K562 (cell line): ENCODE results near the gene MYO1D. TPM values are rescaled to one million over a fixed set of nuclear protein-coding genes. Genes with fewer than 3 reads are reported as not detected.

Source experiments
- ATAC-seq: fragments of 200-7000 bp; cut with Tn5 transposase; 3 replicates; pipeline ENCODE4 v1.9.1; 2020; ENCODE audit warnings: moderate library complexity
- BruUV-seq: library from RNA; stranded (reverse); fragments of 400-500 nt; replicated peaks from 2 replicates; lab custom pipeline; 2021; lab: Mats Ljungman, UMichigan
- CTCF ChIA-PET: fragments of 300-600 bp; formaldehyde crosslinking; extraction: SDS; loops from one replicate; lab custom pipeline; 2021; ENCODE audit warnings: low intra/inter-chr PET ratio; lab: Yijun Ruan, JAX
- POLR2A ChIA-PET: fragments of 300-600, 350-650 bp; sonication (Branson Sonifier 250); formaldehyde crosslinking; extraction: SDS; loops from one replicate; lab custom pipeline; 2021; ENCODE audit warnings: antibody characterized with exemption, inconsistent platforms; lab: Yijun Ruan, JAX
- DNase-seq, 4 experiments: peaks; one replicate each; pipeline versions ENCODE4 v3.0.0 to v3.0.0-alpha.2; 2011 to 2018; ENCODE audit warnings: low spot score in 3 of 4, mixed read lengths in 3 of 4; ENCODE audit errors: extremely low read depth in 1 of 4
- FAIRE-seq: peaks from 2 replicates; lab custom pipeline; 2011; peaks lifted over from hg19 to GRCh38; lab: Jason Lieb, UNC
- H2AFZ ChIP-seq: 2 replicates; pipeline ENCODE4 v1.6.0; 2011; ENCODE audit warnings: low read depth, low read length, control low read depth, inconsistent platforms
- H3K27ac ChIP-seq: fragments of 200-600 bp; 3 replicates; pipeline ENCODE4 v1.8.0; 2011; ENCODE audit warnings: low read depth, mild to moderate bottlenecking, control low read depth, inconsistent platforms, low read length, moderate library complexity, mixed read lengths; ENCODE audit errors: extremely low read depth
- H3K27me3 ChIP-seq, 2 experiments: fragments of 300-600 bp in 1 of 2; 2 replicates in 1 of 2; 3 replicates in 1 of 2; pipeline versions ENCODE4 v1.6.0 to v1.8.0; 2011; ENCODE audit warnings: inconsistent platforms in 2 of 2, low read length in 2 of 2, mild to moderate bottlenecking in 1 of 2, mixed read lengths in 1 of 2, moderate library complexity in 1 of 2; ENCODE audit not compliant: control insufficient read depth in 2 of 2, insufficient read depth in 2 of 2
- H3K36me3 ChIP-seq: fragments of 300-600 bp; 3 replicates; pipeline ENCODE4 v1.8.0; 2011; ENCODE audit warnings: mild to moderate bottlenecking, low read length, inconsistent platforms; ENCODE audit not compliant: control insufficient read depth, insufficient read depth
- H3K4me1 ChIP-seq, 2 experiments: fragments of 200-600 bp in 1 of 2; replicated peaks in 1 of 2; 2 replicates in 1 of 2; 3 replicates in 1 of 2; pipeline versions ENCODE4 v1.5.1 to v1.8.0; 2011; ENCODE audit warnings: inconsistent platforms in 2 of 2, low read length in 2 of 2, mild to moderate bottlenecking in 1 of 2, mixed read lengths in 1 of 2, moderate library complexity in 1 of 2; ENCODE audit not compliant: control insufficient read depth in 2 of 2, insufficient read depth in 2 of 2
- H3K4me2 ChIP-seq: 2 replicates; pipeline ENCODE4 v1.6.1; 2011; ENCODE audit warnings: low read length, control low read depth, inconsistent platforms, mixed read lengths; ENCODE audit not compliant: insufficient read depth
- H3K4me3 ChIP-seq: fragments of 200-600 bp; sonication (generic), shearing (Covaris generic); 2 replicates; pipeline ENCODE4 v1.5.1; 2016; ENCODE audit warnings: control low read depth, inconsistent platforms
- H3K79me2 ChIP-seq: fragments of 200-600 bp; 3 replicates; pipeline ENCODE4 v1.8.0; 2011; ENCODE audit warnings: low read length, inconsistent platforms; ENCODE audit not compliant: control insufficient read depth, insufficient read depth
- H3K9ac ChIP-seq, 2 experiments: 2 replicates each; pipeline versions ENCODE4 v1.6.0 to v1.6.1; 2011; ENCODE audit warnings: low read depth in 2 of 2, low read length in 2 of 2, control low read depth in 1 of 2, inconsistent platforms in 1 of 2, mild to moderate bottlenecking in 1 of 2, mixed read lengths in 1 of 2; ENCODE audit not compliant: insufficient read depth in 1 of 2
- H3K9me1 ChIP-seq: one replicate; pipeline ENCODE4 v1.6.0; 2011; ENCODE audit warnings: inconsistent platforms, mild to moderate bottlenecking, low read length, moderate library complexity; ENCODE audit not compliant: control insufficient read depth, insufficient read depth
- H3K9me3 ChIP-seq: replicated peaks from 2 replicates; pipeline ENCODE4 v1.5.1; 2011; ENCODE audit warnings: low read depth, low read length, inconsistent platforms; ENCODE audit not compliant: control insufficient read depth, insufficient read depth
- H4K20me1 ChIP-seq: replicated peaks from 2 replicates; pipeline ENCODE4 v1.6.1; 2011; ENCODE audit warnings: low read length, inconsistent platforms, mixed read lengths; ENCODE audit not compliant: control insufficient read depth, insufficient read depth
- AFF1 ChIP-seq, 2 experiments: fragments of 450-650 bp; IDR thresholded peaks; 2 replicates each; pipeline ENCODE4 v1.6.1; 2018; ENCODE audit warnings: mild to moderate bottlenecking in 2 of 2, low read depth in 1 of 2; ENCODE audit not compliant: partially characterized antibody in 2 of 2
- HMGXB4 ChIP-seq: sonication (generic); formaldehyde crosslinking; IDR thresholded peaks from 2 replicates; pipeline ENCODE4 v1.8.1; 2023; ENCODE audit warnings: mild to moderate bottlenecking, missing genetic modification reagents
- HNRNPUL1 ChIP-seq: fragments of 200-400 bp; formaldehyde crosslinking; IDR thresholded peaks from 2 replicates; pipeline ENCODE4 v1.6.1; 2017; ENCODE audit warnings: low read length
- NCOA1 ChIP-seq: fragments of 450-650 bp; IDR thresholded peaks from 2 replicates; pipeline ENCODE4 v1.6.1; 2016; ENCODE audit warnings: low read depth
- NKRF ChIP-seq: fragments of 450-650 bp; IDR thresholded peaks from 2 replicates; pipeline ENCODE4 v1.6.1; 2016; ENCODE audit warnings: borderline replicate concordance
- PHB2 ChIP-seq: fragments of 450-650 bp; IDR thresholded peaks from 2 replicates; pipeline ENCODE4 v1.6.1; 2017; ENCODE audit warnings: low read depth
- POLR2G ChIP-seq: fragments of 200-400 bp; formaldehyde crosslinking; IDR thresholded peaks from 2 replicates; pipeline ENCODE4 v1.6.1; 2017; ENCODE audit warnings: low read depth, mild to moderate bottlenecking, antibody characterized with exemption, low read length, moderate library complexity
- RCOR1 ChIP-seq, 2 experiments: IDR thresholded peaks; 2 replicates each; pipeline ENCODE4 v1.6.1; 2012; ENCODE audit warnings: low read depth in 2 of 2, low read length in 2 of 2, borderline replicate concordance in 1 of 2, improper control_type of control experiment in 1 of 2
- RFX1 ChIP-seq: fragments of 450-650 bp; IDR thresholded peaks from 2 replicates; pipeline ENCODE4 v1.6.1; 2016; ENCODE audit warnings: mild to moderate bottlenecking, moderate library complexity
- TSC22D4 ChIP-seq: fragments of 450-650 bp; IDR thresholded peaks from 2 replicates; pipeline ENCODE4 v1.6.1; 2016; ENCODE audit warnings: missing genetic modification characterization, missing biosample characterization, control low read depth
- U2AF1 ChIP-seq: fragments of 200-400 bp; formaldehyde crosslinking; optimal IDR thresholded peaks from 2 replicates; pipeline ENCODE3; 2017; ENCODE audit warnings: mild to moderate bottlenecking, low read depth, low read length, moderate library complexity
- WGBS: fragments of 100-300 bp; shearing (Covaris generic); methylation state at CpG from one replicate; pipeline ENCODE4 v1.1.6; 2016; ENCODE audit warnings: low coverage, mixed read lengths; ENCODE audit not compliant: insufficient coverage; ENCODE audit errors: missing lambda C conversion rate; 5-methylcytosine and 5-hydroxymethylcytosine counted together
- in situ Hi-C: fragments of 300-500 bp; cut with MboI; formaldehyde crosslinking; loops from 4 replicates; pipeline ENCODE4 v1.15.0; 2018; ENCODE audit warnings: inconsistent platforms, mixed read lengths
- intact Hi-C: fragments of 100-400 bp; cut with micrococcal nuclease; formaldehyde crosslinking; loops from 2 replicates; pipeline ENCODE4 v1.14.2; 2022
- polyA plus RNA-seq, 8 experiments: library from polyadenylated mRNA; depleted of rRNA in 4 of 8; stranded (reverse) in 5 of 8; unstranded in 3 of 8; fragments of >200 nt; fragmentation: Nextera tagmentation in 2 of 8; fragmentation: Illumina TruSeq in 1 of 8; extraction: Ambion mirVana in 2 of 8; extraction: Trizol in 1 of 8; gene quantifications; 2 replicates each; pipeline versions ENCODE4 v1.2.1 to v1.2.3, GENCODE V29; 2011 to 2014; ENCODE audit warnings: inconsistent platforms in 1 of 8, missing spikeins in 1 of 8
- total RNA-seq, 7 experiments: library from RNA; depleted of rRNA in 6 of 7; stranded (reverse); fragments of >200 nt in 6 of 7; fragmentation: Illumina TruSeq in 2 of 7; extraction: Trizol in 2 of 7; gene quantifications; 2 replicates each; pipeline versions ENCODE4 v1.2.1 to v1.2.3, GENCODE V29; 2011 to 2021; ENCODE audit warnings: low replicate concordance in 1 of 7

MYO1D gene
- total and polyA plus RNA-seq, 9 of the 15 experiments (the other 6 are each of a cell fraction or from before 2014, with no cell fraction given), result 2.1 to 71.2 (median 45.4) TPM

GRCh38 chr17:32672711-32673110, 204.2 kb downstream of the MYO1D start (continued):
- TF ChIP-seq RFX1 (no peak), HMGXB4 (CRISPR knock-in tag) (no peak), NCOA1 (no peak), TSC22D4 (tag) (no peak)

GRCh38 chr17:32671896-32672295, 205.0 kb downstream of the MYO1D start:
- FAIRE-seq (no peak), DNase-seq (no peak), ATAC-seq (no peak)
- intact Hi-C loops, result no loop called here
- H3K4me1 ChIP-seq, result no peaks in the 10 kb centered on the region; a peak in 1 of 5 replicates
- no peak overlapping the region for H3K4me2 ChIP-seq
- no TSS peak for BruUV-seq
- no peaks in the 10 kb centered on the region for H3K9me1 ChIP-seq
- no peak overlapping the region for H2AFZ ChIP-seq
- H3K9me3 ChIP-seq, result no peaks in the 10 kb centered on the region
- ChIA-PET CTCF (no interaction called here), POLR2A (no interaction called here)
- H3K27me3 ChIP-seq, result no peaks in the 10 kb centered on the region
- H3K79me2 ChIP-seq, result no peaks in the 10 kb centered on the region
- 94% methylated on average over 1 of the region's 1 CpG for WGBS
- H3K4me3 ChIP-seq, result no peak overlapping the region
- no peaks in the 10 kb centered on the region for H4K20me1 ChIP-seq
- no peak overlapping the region for H3K27ac ChIP-seq
- H3K9ac ChIP-seq, result no peak overlapping the region
- no peaks in the 10 kb centered on the region for H3K36me3 ChIP-seq
- in situ Hi-C loops, result no loop called here
- TF ChIP-seq PHB2 (no peak), U2AF1 (no peak), HNRNPUL1 (no peak), NKRF (no peak), RCOR1 (IDR thresholded peaks at IDR 0.05; ENCODE audit: borderline replicate concordance in 1 of 2, low read depth in 2 of 2, low read length in 2 of 2) (no peak), AFF1 (IDR thresholded peaks at IDR 0.05; ENCODE audit: low read depth in 1 of 2, partially characterized antibody in 2 of 2) (no peak), POLR2G (no peak)
